Esophagus squamous epithelium (tissue), 4 donors: ENCODE measurements around the gene CHCHD3.

Experiments
- POLR2A ChIP-seq, 4 donors: fragments of 450-650 bp; IDR thresholded peaks; one replicate each; pipeline ENCODE4 v1.6.1; 2017; ENCODE audit warnings: antibody characterized with exemption in 4 of 4, mild to moderate bottlenecking in 4 of 4, moderate library complexity in 3 of 4
- TF ChIP-seq, protein P1 (sequence below), 6 experiments: fragments of 450-650 bp in 4 of 6; fragments of 200-600 bp in 2 of 6; sonication (generic) in 2 of 6; IDR thresholded peaks; one replicate each; pipeline ENCODE4 v1.5.1; 2016 to 2019; ENCODE audit warnings: antibody characterized with exemption in 6 of 6, mild to moderate bottlenecking in 4 of 6, moderate library complexity in 4 of 6

DNA sequence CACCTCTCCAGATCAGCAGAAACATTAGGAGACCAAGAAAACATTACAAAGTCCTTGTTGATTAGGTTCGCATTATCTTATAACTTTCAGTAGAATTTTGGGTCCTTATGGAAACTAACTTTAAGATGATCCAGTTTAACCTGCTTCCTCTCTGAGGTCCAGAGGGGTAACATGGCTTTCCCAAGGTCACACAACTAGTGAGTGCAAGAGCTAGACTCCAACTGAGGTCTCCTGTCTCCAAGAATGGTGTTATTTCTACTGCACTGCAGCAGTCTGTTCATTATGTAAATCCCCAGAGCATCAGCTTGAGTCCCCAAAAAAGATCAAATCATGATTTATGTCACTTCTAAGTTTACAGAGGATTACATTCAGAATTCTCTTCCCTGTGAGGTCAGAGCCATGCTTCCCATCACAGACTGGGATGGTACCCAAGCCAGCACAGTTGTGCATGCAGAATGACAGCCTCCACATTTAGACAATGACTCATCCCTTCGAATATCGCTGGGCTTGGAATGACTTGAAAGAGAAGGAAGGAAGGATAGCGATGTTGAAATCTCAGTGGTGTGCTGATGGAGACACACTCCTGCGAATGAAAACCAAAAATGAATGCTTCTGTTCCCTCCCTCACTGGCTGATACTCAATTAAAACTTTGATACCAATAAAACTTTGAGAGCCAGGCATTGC is 342.5 kb downstream of the CHCHD3 start:
- TF ChIP-seq, protein P1, sequence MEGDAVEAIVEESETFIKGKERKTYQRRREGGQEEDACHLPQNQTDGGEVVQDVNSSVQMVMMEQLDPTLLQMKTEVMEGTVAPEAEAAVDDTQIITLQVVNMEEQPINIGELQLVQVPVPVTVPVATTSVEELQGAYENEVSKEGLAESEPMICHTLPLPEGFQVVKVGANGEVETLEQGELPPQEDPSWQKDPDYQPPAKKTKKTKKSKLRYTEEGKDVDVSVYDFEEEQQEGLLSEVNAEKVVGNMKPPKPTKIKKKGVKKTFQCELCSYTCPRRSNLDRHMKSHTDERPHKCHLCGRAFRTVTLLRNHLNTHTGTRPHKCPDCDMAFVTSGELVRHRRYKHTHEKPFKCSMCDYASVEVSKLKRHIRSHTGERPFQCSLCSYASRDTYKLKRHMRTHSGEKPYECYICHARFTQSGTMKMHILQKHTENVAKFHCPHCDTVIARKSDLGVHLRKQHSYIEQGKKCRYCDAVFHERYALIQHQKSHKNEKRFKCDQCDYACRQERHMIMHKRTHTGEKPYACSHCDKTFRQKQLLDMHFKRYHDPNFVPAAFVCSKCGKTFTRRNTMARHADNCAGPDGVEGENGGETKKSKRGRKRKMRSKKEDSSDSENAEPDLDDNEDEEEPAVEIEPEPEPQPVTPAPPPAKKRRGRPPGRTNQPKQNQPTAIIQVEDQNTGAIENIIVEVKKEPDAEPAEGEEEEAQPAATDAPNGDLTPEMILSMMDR (IDR thresholded peaks at IDR 0.05) = no peak
- no peak for TF ChIP-seq POLR2A (IDR thresholded peaks at IDR 0.05)
